ENCODE data around the gene CCDC136. TPM values are rescaled to one million over a fixed set of nuclear protein-coding genes. Genes with fewer than 3 reads are reported as not detected.

The CCDC136 gene
- total RNA-seq, 1 donor = 7.2 TPM

DNA sequence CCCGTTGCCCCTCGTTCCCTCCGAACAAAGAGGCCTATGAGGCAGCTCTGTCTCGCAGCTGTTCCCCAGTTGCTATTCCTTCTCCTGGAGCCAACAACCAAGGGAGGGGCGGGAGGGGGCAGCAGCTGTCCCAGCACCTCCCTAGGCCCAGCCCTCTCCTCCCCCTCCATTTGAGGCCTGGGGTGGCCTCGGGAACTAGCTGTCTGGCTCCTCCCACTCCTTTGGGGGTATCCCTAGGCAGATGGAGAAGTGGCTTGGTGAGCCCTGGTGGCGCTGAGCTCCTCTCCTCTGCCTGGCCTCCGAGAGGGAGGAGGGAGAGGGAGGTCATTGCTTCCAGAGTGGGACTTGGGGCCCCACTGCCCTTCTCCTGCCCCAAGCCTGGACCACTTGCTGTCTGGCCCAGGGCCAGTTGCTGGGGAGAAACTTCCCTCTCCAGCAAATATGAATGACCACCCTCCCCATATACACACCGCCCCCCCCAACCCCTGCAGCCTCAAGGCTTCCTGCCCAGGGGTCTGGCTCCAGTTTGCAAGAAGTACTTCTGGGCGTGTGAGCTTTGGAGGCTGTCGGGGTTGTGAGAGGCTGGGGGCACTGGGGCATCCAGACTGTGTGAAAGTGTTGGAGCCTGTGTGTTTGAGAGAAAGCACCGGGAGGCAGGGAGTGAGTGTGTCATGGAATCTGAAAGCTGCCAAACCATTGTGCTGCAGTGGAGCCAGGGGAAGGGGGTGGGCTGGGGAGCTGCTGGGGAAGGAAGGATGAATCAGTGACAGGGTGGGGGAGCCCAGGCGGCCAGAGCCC, 41.6 kb downstream of the CCDC136 start:
- Histone ChIP-seq H2AFZ (ENCODE audit: low read length) (no peak overlapping the region), H3K36me3 (ENCODE audit: insufficient read depth, low read length) (peaks cover 37% of the 10 kb centered on the region), H4K20me1 (ENCODE audit: insufficient read depth, low read length) (peaks cover 59% of the 10 kb centered on the region), H3K4me2 (ENCODE audit: insufficient read depth, low read length) (peak overlapping the region; percentile 90), H3K9me3 (ENCODE audit: low read depth, low read length) (no peaks in the 10 kb centered on the region), H3K27me3 (ENCODE audit: insufficient read depth, low read length) (no peaks in the 10 kb centered on the region), H3K27ac (ENCODE audit: low read depth, low read length) (peak overlapping the region; percentile 92), H3K4me1 (ENCODE audit: insufficient read depth, low read length) (peaks cover 59% of the 10 kb centered on the region), H3K4me3 (ENCODE audit: insufficient read depth, low read length) (peak overlapping the region; percentile 95), H3K79me2 (ENCODE audit: insufficient read depth, low read length) (peaks cover 77% of the 10 kb centered on the region)
- no peak for TF ChIP-seq CTCF (IDR thresholded peaks at IDR 0.05; ENCODE audit: extremely low read depth, low read depth, low read length)
- DNase-seq (ENCODE audit: insufficient read length, low spot score, missing footprints) = peak; percentile 99

GRCh38 chr7:128833946-128834325, 42.2 kb downstream of the CCDC136 start:
- Histone ChIP-seq H3K4me3 (ENCODE audit: insufficient read depth, low read length) (peak overlapping the region; percentile 95), H3K4me1 (ENCODE audit: insufficient read depth, low read length) (peaks cover 53% of the 10 kb centered on the region), H3K27me3 (ENCODE audit: insufficient read depth, low read length) (no peaks in the 10 kb centered on the region), H3K36me3 (ENCODE audit: insufficient read depth, low read length) (peaks cover 43% of the 10 kb centered on the region), H3K27ac (ENCODE audit: low read depth, low read length) (peak overlapping the region; percentile 92), H2AFZ (ENCODE audit: low read length) (no peak overlapping the region), H3K79me2 (ENCODE audit: insufficient read depth, low read length) (peaks cover 82% of the 10 kb centered on the region), H4K20me1 (ENCODE audit: insufficient read depth, low read length) (peaks cover 64% of the 10 kb centered on the region), H3K4me2 (ENCODE audit: insufficient read depth, low read length) (peak overlapping the region; percentile 90), H3K9me3 (ENCODE audit: low read depth, low read length) (no peaks in the 10 kb centered on the region)
- DNase-seq (ENCODE audit: insufficient read length, low spot score, missing footprints) = no peak
- no peak for TF ChIP-seq CTCF (IDR thresholded peaks at IDR 0.05; ENCODE audit: extremely low read depth, low read depth, low read length)

DNA sequence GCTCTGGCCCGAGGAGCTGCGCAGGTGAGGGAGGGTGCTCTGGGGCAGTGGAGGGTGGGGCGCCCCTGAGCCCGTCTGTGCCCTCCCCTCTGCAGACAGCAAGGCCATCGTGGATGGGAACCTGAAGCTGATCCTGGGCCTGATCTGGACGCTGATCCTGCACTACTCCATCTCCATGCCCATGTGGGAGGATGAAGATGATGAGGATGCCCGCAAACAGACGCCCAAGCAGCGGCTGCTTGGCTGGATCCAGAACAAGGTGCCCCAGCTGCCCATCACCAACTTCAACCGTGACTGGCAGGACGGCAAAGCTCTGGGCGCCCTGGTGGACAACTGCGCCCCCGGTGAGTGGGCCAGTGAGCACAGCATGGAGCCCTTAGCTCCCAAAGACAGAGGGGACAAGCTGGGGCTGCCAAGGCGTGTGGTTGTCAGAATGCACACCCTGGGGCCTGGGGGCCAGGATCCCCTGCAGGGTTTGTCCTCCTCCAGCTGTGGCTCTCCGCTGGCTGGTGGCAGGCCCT, 43.5 kb downstream of the CCDC136 start:
- H3K4me3 ChIP-seq (ENCODE audit: insufficient read depth, low read length) = no peak overlapping the region
- H3K4me2 ChIP-seq (ENCODE audit: insufficient read depth, low read length) = peak overlapping the region; percentile 40
- peaks cover 73% of the 10 kb centered on the region for H4K20me1 ChIP-seq (ENCODE audit: insufficient read depth, low read length)
- peak; percentile 70 for DNase-seq (ENCODE audit: insufficient read length, low spot score, missing footprints)
- H3K79me2 ChIP-seq (ENCODE audit: insufficient read depth, low read length) = peaks cover 93% of the 10 kb centered on the region
- no peaks in the 10 kb centered on the region for H3K9me3 ChIP-seq (ENCODE audit: low read depth, low read length)
- H3K36me3 ChIP-seq (ENCODE audit: insufficient read depth, low read length) = peaks cover 57% of the 10 kb centered on the region
- H2AFZ ChIP-seq (ENCODE audit: low read length) = no peak overlapping the region
- peak overlapping the region; percentile 84 for H3K27ac ChIP-seq (ENCODE audit: low read depth, low read length)
- no peak for TF ChIP-seq CTCF (IDR thresholded peaks at IDR 0.05; ENCODE audit: extremely low read depth, low read depth, low read length)
- H3K4me1 ChIP-seq (ENCODE audit: insufficient read depth, low read length) = peaks cover 44% of the 10 kb centered on the region
- no peaks in the 10 kb centered on the region for H3K27me3 ChIP-seq (ENCODE audit: insufficient read depth, low read length)

Data from osteoblast (primary cell).